Head of caudate nucleus (tissue), 42 donors: ENCODE measurements around the gene NR0B2.
"Not testable (repeated sequence)": the region's sequence is repeated elsewhere in the genome, so short reads cannot be mapped to it uniquely, and the experiment has no call there.

Source experiments
- DNase-seq, 42 donors: peaks; one replicate each; pipeline versions ENCODE4 v3.0.0 to v3.0.0-alpha.2; 2020 to 2021; ENCODE audit warnings: mixed read lengths in 7 of 42
- intact Hi-C: fragments of 100-400 bp; cut with DNase I; formaldehyde crosslinking; loops from one replicate; pipeline ENCODE4 v1.15.0; 2022

NR0B2 gene

GRCh38 chr1:26900001-26900814 lies 13.6 kb downstream of the NR0B2 start, which contains the start of gene GPATCH3:
GPATCH3 (minus strand) TSS chr1:26900467; CDS start chr1:26900442, 25 bp downstream.
- peak; percentile 85 to 96 (median 91) for DNase-seq
- intact Hi-C loops: no loop called here

DNA sequence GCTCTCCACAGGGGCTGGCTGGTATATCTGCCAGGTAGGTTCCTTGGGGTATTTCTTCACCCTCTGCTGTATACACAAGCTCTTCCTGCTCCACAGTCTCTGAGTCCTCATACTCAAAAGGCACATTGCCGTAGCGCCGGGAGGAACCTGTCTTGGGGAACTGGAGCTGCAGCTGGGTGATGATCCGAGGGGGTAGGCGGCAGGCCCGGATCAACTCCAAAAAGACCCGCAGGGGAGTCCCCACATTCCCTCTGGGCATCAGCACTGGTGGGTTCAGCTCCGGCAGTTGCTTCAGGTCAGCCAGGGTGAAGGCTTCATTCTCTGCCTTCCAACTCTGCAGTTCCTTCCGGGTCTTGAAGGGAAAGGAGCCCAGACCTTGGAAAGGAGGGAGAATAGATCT lies 16.4 kb downstream of the NR0B2 start:
- intact Hi-C loops: no loop called here
- DNase-seq: no peak

- intact Hi-C loops: no loop called here
- no peak for DNase-seq
Observed at GRCh38 chr1:26894263-26894662, 19.5 kb downstream of the NR0B2 start.

DNA sequence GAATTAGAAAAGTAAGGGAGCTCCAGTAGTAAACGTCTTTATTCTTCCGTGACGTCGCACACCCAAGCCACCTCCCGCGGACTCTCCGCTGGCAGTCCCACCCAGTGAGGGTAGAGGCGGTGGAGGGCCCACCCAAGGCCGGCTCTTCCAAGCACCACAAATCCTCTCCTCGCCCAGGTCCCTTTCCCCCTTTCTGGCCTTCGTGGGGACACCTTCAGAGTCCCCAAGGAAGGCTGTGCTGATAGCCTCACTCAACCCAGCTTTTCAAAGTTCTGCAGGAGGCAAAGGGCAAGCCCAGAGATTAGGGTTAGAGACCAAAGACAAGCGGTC lies 23.3 kb downstream of the NR0B2 start:
- no peak for DNase-seq
- intact Hi-C loops: no loop called here

DNA sequence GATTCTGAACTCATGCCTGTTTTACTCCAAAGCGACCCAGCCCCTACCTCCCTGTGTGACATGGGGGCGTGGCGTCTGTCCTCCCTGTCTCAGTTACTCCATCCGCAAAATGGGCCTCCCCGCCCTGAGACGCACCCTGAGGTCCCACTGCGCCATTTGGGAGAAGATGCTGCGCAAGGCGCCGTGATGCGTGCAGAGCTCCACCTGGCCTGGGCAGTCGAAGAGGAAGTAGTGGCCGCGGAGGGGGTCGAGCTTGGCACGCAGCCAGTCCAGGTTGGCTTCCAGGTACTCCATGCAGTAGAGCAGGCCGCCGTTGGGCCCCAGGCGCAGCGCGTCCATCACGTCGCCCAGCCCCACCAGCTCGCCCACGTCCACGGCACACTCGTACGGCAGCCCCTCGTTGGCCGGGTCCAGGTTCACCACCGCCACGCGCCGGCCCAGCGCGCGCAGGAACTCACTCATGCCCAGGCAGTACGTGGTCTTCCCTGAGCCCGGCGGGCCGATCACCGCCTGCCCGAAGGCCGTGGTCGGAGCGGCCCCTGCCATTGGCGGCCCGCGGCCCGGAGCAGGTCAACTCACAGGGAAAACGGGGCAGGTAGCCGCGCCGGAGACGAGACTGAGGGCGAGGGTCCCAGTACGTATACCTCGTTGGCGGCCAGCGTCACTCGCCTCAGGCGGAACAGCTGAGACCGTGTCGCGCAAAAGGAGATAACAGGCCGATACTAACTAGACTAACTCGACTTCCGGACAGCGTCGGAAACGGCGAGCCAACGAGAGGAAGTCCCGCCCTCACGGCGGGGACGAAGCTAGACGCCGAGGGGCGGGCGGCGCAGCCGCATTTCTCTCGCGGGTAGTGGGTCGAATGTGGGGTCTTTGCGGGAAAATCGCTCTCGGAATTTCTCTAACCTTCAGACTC lies 24.0 kb downstream of the NR0B2 start, which contains the start of gene GPN2:
GPN2 (minus strand) TSS at position 733 of the 916 bp plus-strand sequence; CDS start at position 546, 187 bp downstream.
- DNase-seq: peak; percentile 71 to 94 (median 87)
- intact Hi-C loops: no loop called here

DNA sequence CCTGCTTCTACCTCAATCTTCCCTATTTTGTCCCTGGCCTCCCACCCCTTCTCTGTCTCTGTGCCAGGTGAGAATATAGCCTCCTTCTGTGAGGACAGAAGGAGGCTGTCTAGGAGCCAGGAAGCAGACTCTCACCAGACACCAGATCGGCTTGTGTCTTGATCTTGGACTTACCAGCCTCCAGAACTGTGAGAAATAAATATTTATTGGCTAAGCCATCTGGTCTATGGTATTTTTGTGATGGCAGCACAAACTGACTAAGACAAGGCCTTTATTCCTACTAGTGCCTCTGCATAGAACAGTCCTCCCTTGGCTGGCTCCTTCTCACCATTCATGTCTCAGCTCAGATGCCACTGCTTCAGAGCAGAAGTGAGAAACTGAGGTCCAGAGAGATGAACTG lies 25.5 kb downstream of the NR0B2 start:
- DNase-seq: no peak
- intact Hi-C loops: no loop called here

- DNase-seq: peak in 1 of 42 donors; percentile 41
- intact Hi-C loops: no loop called here
Observed at GRCh38 chr1:26887125-26887524, 26.6 kb downstream of the NR0B2 start.

DNA sequence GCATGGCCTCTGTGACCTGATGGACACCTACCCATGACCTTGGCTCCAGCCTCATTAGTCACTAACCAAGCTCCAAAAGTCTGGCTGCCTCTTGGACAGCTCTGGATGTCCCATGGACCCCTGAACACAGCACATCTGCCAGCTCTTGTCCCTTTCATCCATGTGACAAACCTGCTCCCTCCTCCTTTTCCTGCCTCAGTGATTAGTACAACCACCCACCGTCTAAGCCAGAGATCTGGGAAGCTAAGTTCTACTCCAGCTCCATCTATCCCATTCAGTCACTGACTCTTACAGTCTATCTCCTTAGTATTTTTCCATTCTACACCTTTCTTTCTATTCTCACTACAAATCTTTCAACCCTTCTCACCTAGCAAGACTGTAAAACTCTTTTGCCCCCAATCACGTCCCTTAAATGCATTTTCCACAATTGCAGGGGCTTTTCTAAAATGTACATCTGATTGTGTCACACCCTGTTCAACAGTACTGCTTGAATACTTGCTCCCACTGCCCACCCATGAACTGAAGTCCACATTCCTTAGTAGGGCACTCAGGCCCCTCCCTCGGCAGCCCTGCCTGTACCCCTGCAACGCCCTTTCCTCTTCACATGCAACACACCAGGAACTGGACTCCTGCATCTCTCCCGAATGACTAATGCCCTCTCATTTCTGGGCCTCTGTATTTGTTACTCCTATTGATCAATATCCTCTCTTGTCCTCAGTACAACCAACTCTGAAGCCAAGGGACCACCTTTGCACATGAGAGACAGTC lies 30.9 kb downstream of the NR0B2 start:
- intact Hi-C loops: no loop called here
- peak in 6 of 42 donors; percentile 23 to 61 (median 52) for DNase-seq

DNA sequence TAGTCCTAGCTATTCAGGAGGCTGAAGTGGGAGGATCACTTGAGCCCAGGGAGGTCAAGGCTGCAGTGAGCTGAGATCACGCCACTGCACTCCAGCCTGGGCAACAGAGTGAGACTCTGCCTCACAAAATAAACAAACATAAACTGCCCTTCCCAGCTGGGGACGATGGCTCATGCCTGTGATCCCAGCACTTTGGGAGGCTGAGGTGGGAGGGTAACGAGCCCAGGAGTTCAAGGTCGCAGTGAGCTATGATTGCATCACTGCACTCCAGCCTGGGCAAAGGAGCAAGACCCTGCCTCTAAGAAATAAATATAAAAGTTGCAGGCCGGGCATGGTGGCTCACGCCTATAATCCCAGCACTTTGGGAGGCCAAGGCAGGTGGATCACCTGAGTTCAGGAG lies 32.2 kb downstream of the NR0B2 start:
- DNase-seq, intact Hi-C loops: not testable (repeated sequence)

DNA sequence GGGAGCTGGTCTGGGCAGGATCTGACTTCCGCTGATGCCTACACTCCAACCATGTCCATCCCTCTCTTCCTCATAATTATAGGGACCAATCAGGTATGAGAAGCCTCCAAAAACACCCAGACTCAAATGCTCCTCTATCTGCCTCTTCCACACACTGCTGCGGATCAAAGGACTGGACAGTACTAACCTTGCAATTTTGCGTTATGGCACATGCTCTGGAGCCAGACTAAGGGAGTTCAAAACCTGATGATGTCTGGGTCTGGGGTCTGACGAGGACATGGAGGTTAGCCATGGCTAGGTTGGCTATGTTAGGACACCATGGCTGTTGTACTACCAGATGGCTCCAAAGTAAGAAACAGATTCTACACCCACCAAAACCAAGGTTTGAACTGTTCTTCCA lies 34.0 kb downstream of the NR0B2 start:
- no peak for DNase-seq
- intact Hi-C loops: loop anchor here (5.0 to 10.0 kb wide), 3 partner anchors 67 to 275 kb away; no protein-coding TSS in a partner anchor

DNA sequence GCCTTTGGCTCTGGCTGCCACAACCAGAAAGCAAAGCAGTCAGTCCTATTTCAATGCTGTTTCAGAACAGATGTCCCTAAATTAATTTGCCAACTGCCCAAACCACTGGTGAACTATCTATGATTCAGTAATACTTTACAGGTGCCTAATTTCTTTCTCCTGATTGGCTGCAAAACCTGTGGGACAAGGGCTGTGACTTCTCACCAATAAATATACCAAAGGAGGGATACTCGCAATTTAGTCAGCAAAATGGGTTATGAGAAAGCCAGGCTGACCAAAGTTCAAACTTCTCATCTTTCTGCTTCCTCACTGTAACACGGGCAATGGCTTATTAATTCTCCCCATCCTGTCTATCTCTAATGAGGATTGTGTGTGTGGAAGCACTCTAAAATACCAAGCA lies 36.4 kb downstream of the NR0B2 start:
- no peak for DNase-seq
- intact Hi-C loops: loop anchor here (5.0 to 10.0 kb wide), 3 partner anchors 65 to 273 kb away; no protein-coding TSS in a partner anchor

GRCh38 chr1:26874896-26875295 lies 38.9 kb downstream of the NR0B2 start:
- intact Hi-C loops: loop anchor here (5.0 to 10.0 kb wide), 3 partner anchors 63 to 270 kb away; no protein-coding TSS in a partner anchor
- no peak for DNase-seq

DNA sequence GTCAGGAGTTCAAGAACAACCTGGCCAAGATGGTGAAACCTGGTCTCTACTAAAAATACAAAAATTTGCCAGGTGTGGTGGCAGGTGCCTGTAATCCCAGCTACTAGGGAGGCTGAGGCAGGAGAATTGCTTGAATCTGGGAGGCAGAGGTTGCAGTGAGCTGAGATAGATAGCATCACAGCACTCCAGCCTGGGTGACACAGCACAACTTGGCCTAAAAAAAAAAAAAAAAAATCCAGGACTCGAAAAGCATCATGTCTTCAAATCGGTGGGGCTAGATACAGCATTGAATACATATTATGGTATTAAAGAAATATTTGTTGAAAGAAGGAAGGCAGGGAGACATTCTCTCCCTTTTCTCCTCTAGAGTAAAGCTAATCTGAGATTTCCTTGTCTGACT lies 40.7 kb downstream of the NR0B2 start:
- DNase-seq: not testable (repeated sequence)
- intact Hi-C loops: loop anchor here (10.0 kb wide), 2 partner anchors 78 to 268 kb away; no protein-coding TSS in a partner anchor

GRCh38 chr1:26864610-26865480 lies 48.9 kb downstream of the NR0B2 start:
- intact Hi-C loops: no loop called here
- peak; percentile 89 to 98 (median 96) for DNase-seq

- intact Hi-C loops: no loop called here
- DNase-seq: no peak
Observed at GRCh38 chr1:26863685-26864077, 50.1 kb downstream of the NR0B2 start.

- peak in 37 of 42 donors; percentile 16 to 82 (median 49) for DNase-seq
- intact Hi-C loops: no loop called here
Observed at GRCh38 chr1:26862781-26863684, 50.7 kb downstream of the NR0B2 start, which contains the start of gene SFN. SFN (plus strand) TSS chr1:26863149; CDS start chr1:26863213, 64 bp downstream.

- peak in 4 of 42 donors; percentile 33 to 66 (median 44) for DNase-seq
Observed at GRCh38 chr1:26861889-26862378, 51.8 kb downstream of the NR0B2 start.

More at GRCh38 chr1:26861889-26862378, 51.8 kb downstream of the NR0B2 start:
- intact Hi-C loops: no loop called here
